ENCODE measurements around the gene BTG2. TPM values are rescaled to one million over a fixed set of nuclear protein-coding genes. Genes with fewer than 3 reads are reported as not detected.

Gene BTG2
- total RNA-seq, 1 donor from 2014 or later, result 63.3 TPM

DNA sequence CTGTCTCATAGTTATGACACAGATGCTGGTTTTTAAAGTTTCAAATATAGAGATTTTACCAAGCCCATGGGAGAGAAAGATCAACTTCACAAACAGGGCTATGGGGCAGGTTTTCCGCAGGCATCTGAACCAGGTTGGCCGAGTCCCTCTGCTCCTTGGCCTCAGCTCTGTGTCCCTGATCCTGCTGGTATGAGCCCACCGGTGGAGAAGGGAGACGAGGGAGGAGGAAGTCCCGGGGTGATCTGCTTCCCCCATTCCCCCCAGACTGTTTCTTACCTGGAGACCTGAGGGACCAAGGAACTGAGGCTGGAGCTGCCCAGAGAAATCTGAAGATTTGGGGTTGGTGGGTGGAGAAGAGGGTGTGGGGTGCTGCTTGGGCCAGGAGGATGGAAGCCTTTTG, 28.9 kb upstream of the BTG2 start:
- DNase-seq (ENCODE audit: low spot score), result no peak

GRCh38 chr1:203276916-203277545, 28.3 kb upstream of the BTG2 start:
- DNase-seq (ENCODE audit: low spot score), result no peak

DNA sequence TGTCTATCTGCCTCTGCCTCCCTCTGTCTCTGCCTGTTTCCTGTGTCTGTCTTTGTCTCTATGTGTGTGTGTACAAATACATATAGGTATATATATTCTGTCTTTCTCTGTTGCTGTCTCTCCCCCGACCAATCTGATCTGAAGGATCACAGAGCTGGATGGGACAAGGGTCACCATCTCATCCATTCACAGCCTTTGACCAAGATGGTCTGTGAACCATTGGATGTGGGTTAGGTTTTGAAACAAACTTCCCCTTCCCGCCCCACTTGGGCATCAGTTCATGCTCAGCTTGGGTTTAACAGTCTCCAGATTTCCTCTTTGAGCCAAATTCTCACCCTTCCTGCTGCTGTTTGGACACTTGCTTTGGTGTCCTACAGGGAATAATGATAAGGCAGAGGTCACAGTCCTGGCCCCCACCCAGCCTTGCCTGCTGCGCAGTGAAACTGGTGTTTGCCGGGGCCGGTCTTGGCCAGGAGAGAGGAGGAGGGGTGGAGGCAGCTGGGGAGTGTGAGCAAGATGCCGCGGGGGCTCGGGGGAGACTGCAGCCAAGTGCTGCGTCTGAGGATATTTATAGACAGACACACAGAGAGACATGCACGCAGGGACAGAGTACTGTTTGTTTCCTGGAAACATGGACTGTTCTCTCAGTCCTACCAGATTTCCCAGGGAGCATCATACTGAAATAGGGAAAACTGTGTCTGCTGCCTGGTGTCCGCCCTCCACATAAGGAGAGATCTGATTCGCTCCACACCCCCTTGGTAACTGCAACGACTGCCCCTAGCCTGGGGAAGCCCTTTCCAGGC, 27.0 kb upstream of the BTG2 start:
- DNase-seq (ENCODE audit: low spot score), result peak; percentile 97

- no peak for DNase-seq (ENCODE audit: low spot score)
Measured at GRCh38 chr1:203278885-203279406, 26.4 kb upstream of the BTG2 start.

DNA sequence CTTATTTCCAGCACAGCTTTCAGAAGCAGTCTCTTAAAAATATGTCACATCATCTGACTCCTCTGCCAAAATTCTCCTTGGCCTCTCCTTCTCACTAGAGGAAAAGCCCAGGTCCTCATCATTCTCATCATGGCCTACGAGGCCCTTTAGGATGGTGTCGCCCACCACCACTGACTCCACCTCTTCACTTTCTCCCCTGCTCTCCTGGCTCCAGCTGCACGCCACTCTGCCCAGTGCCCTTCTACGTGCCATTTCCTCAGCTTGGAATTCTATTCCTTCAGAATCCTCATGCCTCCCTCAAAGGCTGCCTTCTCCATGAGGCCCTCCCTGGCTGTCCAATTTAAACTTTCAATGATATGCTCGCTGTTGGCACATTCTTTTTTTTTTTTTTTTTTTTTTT, 25.3 kb upstream of the BTG2 start:
- DNase-seq (ENCODE audit: low spot score), result no peak

DNA sequence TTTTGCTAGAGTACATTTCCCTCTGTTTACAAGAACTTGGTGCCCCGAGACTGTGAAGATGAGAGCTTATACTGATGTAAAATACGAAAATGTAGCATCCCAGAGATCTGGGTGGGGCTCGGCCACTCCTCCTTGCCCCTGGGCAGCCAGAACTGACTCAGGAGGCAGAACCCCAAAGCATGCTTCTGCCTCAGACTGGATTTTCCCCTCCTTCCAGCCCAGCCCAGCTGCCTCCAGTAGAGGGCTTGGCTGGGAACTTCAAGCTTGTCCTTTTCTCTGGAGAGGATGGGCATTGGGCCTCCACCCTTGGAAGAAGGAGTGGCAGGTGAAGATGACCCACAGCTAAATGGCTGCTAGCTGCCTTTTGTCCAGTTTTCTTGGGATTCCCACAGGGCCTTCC, 24.3 kb upstream of the BTG2 start:
- no peak for DNase-seq (ENCODE audit: low spot score)

- no peak for DNase-seq (ENCODE audit: low spot score)
Measured at GRCh38 chr1:203281851-203282661, 23.3 kb upstream of the BTG2 start.

DNA sequence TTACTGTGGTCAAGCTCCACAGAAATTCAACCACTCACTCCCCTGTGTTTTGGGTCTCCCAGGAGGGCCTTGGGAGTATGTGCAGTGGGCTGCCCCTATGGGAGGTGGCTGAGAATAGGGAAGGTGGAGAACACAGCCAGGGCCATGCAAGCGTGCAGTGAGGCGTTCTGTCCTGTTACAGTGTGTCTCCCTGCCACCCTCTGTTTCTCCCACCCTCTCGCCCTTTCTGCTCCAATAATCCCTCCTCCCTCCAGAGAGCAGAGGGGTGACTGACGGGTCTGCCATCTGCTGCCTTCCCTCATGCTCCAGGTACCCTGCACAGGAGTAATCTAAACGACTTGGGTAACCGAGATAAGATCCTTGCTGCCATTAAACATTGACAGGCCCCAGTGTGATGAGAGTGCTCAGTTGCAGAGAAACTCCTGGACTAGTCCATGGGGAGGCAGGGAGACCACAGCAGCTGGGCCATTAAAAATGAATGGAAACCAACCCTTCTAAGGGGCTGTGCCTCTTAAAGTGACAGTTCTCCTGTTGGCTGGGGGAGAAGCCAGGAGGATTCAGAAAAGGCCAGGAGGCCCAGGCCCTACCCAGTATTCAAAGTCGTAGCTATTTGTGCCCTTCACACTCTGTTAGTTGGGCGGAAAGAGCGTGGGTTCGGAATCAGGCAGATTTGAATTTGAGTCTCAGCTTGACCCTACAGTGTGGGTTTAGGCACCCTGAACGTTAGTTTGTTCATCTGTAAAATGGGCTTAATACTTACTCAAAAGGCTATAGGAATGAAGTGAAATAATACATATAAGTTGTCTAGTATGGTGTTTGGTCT, 22.4 kb upstream of the BTG2 start:
- no peak for DNase-seq (ENCODE audit: low spot score)

- no peak for DNase-seq (ENCODE audit: low spot score)
Measured at GRCh38 chr1:203283597-203283996, 21.7 kb upstream of the BTG2 start.

DNA sequence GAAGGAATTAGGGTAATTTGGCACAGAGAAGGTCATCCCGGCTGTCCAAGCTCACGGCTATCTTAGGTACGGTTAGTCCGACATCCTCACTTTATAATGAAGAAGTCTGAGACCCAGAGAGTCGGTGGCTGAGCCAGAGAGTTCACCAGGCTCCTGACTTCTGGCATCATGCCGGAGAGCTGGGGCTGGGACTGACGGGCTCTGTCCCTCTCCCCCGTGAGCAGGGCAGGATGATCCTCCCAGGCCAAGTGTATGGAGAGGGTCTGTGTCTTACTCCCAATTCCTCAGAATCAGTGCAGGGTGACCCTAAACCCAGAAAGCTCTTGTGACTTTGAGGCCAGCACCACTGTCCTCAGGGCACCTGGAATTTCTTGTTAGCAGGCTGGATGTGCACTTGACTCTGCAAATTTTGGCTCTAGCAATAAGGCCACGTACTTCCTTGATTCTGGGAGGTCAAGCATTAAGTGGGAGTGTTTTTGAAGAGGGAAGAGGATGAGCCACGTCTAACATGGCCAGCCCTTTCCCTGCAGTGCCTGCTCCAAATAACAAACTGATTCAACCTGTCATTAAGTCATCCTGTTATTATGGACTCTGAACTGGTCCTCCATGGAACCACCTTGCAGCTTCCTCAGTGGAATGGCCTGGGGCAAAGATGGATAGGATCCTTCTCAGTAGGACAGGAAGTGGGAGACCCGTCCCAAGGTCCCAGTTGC, 20.8 kb upstream of the BTG2 start:
- no peak for DNase-seq (ENCODE audit: low spot score)

DNA sequence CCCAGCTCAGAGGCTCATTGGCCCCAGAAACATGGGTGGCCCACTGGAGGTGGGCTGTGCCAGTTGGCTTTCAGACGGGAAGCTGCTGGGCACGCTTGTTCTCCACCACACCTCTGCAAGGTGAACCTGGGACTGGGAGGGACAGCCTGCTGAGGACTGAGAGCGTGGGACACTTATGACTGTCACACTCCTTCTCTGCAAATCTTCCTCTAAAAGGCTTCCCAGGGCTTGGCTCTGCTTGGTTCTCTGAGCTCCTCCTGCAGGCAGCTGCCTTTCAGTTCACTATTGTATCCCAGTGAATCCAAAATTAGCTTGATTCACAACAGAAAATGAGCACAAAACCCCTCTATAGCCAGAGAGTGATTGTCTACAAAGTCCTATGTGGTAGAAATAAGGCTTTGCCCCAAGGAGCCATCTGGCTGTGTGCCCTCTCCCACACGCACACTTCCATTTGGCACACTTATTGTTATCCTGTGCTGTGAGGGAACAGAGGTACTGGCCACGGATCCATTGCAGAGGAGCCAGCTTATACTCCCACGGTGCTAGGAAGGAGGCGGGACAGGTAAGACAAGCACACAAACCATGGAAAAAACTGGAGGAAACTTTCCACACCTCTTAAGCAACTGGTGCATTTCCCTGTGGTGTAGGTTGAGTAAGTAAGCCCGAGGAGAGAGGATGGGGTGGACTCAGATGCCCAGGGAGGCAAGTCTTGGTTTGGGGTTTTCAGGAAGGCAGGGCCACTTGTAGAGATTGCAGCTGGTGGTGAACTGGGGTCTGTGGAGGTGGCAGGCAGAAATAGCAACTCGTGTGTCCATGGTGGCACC, 18.9 kb upstream of the BTG2 start:
- DNase-seq (ENCODE audit: low spot score), result no peak

GRCh38 chr1:203287109-203287893, 18.0 kb upstream of the BTG2 start:
- peak; percentile 69 for DNase-seq (ENCODE audit: low spot score)

DNA sequence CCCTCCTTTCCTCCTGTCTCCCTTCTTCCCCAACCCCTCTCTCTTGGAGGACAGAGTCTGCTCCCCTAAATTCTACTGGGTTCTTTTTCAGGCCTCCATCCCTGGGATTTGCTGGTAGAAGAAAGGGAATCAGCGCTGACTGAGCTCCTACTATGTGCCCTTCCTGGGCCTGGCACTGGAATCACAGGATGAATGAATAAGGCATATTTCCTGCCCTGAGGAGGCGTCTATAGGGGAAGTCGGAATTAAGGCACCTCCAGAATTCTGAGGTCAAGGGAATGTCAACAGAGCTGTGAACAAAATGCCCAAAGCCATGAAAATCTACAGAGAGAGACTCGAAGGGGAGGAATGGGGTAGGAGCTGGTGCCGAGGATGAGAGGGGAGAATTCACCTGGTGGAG, 17.4 kb upstream of the BTG2 start:
- DNase-seq (ENCODE audit: low spot score), result no peak

- no peak for DNase-seq (ENCODE audit: low spot score)
Measured at GRCh38 chr1:203288400-203288799, 16.9 kb upstream of the BTG2 start.

GRCh38 chr1:203289281-203289981, 15.9 kb upstream of the BTG2 start:
- peak; percentile 68 for DNase-seq (ENCODE audit: low spot score)

GRCh38 chr1:203289982-203290260, 15.4 kb upstream of the BTG2 start:
- DNase-seq (ENCODE audit: low spot score), result no peak

DNA sequence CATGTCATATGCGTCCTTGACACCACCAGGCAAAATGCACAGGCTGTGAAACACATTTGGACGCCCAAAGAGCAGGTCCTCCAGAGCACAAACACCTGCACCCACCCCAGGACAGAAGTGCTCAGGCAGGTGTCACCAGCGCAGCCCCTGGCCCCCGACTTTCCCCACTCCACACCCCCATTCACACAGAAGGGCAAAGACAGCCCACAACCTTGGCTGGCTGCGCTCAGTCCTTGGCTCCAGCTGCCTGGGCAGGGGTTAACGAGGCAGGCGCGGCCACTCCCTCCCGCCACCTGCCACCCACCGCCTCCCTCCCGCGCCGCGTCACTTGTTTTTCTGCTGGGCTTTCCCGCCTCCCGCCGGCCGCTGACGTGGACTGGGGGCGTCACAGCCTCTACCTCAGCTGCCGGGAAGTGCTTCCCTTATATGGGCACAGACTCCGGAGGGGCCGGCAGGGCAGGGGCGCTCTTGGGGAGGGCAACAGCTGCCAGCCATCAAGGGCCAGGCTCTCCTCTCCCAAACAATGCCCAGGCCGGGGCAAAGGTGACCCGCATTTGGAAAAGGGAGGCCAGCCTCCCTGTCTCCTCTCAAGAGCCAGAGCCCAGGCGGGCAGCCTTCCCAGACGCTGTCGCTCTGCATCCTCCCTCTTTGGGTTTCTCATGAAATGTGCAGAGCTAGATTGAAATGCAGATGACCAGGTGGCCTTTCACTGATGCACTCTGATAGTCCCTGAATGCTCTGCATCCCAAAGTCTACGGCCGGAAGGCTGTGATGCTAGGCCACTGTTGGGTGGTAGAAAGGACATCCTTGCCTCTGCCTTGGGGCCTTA, 14.8 kb upstream of the BTG2 start:
- peak; percentile 91 for DNase-seq (ENCODE audit: low spot score)

All from umbilical cord (tissue), 2 donors.